Measurements from ENCODE around the gene HOXB5. TPM values are rescaled to one million over a fixed set of nuclear protein-coding genes. Genes with fewer than 3 reads are reported as not detected.

The HOXB5 gene
- total RNA-seq: 10 to 100 TPM in 6 of 8 experiments, 1 to 10 TPM in 2; 1.0 to 51.9 (median 15.8) TPM

DNA sequence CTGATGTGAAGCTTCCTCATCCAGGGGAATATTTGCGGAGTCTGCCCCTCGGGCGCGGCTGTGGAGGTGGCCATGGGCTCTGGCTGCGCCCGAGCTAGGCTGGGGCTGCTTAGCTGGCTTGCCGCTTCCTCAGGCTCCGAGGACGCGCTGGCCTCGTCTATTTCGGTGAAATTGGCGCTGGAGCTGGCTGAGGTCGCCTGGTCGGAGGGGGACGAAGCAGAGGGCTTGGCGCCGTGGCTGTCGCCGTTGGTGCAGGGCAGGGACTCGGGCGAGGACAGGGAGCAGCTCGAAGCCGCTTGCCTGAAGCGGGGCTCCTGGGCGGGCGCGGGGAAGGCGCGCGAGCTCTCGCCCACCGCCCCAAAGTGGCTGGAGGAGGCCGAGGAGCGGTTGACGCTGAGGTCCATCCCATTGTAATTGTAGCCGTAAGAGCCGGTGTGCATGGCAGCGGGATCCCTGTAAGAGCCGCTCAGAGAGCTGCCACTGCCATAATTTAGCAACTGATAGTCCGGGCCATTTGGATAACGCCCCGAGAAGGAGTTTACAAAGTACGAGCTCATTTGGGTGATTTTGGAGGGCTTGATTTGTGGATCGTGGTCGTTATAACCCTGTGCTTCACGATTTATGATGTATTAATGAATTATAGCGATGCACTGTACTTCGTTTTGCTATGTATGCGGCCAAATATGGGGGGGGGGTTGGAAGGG is at the start of gene HOXB5:
Gene HOXB5, minus strand, starts transcription at position 654 of the 704 bp plus-strand sequence. Its CDS starts 97 bp downstream, at position 557.
- in situ Hi-C loops (cut with MboI; ENCODE audit: low pct_unique_long_range_greater_than_20kb in 2 of 9, low sequenced_read_pairs in 9 of 9, unreplicated experiment in 9 of 9): loop anchor here in 2 of 9 experiments (10.0 kb wide), 1 partner anchor 258 kb away; no protein-coding TSS in a partner anchor
- H3K4me3 ChIP-seq: peak within 1 kb of the TSS; percentile 62 to 91 (median 83)
- peak in 7 of 8 experiments; percentile 0 to 12 (median 7) for ATAC-seq (replicated peaks in 6 of 8)

DNA sequence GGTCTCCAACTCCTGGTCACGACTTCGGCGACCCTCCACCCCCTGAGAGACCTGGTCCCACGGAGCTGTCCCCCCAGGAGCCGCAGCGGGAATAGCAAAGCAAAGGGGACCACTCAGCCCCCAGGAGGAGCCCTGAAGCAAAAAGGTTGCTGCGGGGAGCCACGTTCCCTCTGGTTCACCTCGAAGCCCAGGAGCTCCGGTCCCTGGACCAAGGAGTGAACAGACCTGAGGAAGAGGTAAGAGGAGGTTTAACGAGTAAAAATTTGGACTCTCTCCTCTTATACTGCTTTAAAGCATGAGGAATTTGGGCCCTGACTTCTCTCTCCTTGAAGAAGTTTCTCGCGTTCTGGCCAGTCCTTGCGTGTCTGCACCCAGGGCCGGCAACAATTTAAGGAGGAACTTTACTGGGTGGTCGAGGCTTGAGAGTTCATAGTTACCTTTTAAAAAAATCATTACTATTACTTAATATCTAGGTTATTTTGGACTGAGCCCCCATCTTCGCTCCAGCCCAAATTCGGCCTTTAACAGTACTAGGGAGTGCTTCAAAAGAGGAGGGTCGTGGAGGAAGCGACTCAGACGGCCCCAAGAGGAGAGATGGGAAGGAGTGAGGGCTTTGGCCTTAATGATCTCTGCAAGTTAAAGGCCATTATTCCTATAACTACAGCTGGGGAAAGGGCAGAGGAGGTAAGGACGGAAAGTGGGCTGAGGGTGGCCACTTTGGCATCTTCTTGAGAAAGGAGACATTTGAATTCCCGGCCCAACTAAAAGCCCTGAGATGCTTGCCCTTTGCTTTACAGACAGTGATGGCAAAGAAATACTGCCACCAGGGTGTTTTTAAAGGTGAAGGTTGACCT is 49.5 kb upstream of the HOXB5 start:
- ATAC-seq (replicated peaks in 6 of 8): no peak
- in situ Hi-C loops (cut with MboI; ENCODE audit: low pct_unique_long_range_greater_than_20kb in 2 of 9, low sequenced_read_pairs in 9 of 9, unreplicated experiment in 9 of 9): loop anchor here in 1 of 9 experiments (25.0 kb wide), 1 partner anchor 94 kb away; the partner anchor contains the start of gene HOXB13
- WGBS, 10 experiments: 13 to 80% (median 36%) methylated on average over 1 to 16 of the region's 23 CpGs

More for the DNA sequence above, at the start of gene HOXB5:
- peaks cover 8 to 50% of the 10 kb centered on the region in 2 donors for H3K4me1 ChIP-seq (replicated peaks in 1 of 2)
- 0 to 20% (median 1%) methylated on average over 1 to 26 of the region's 50 CpGs; no CpG with 5 or more reads in 2 of the 10 experiments for WGBS, 10 experiments
- peak within 1 kb of the TSS; percentile 90 to 96 for H3K27ac ChIP-seq

GRCh38 chr17:48642059-48642842 is 48.7 kb upstream of the HOXB5 start:
- H3K4me3 ChIP-seq: no peak overlapping the region
- in situ Hi-C loops (cut with MboI; ENCODE audit: low pct_unique_long_range_greater_than_20kb in 2 of 9, low sequenced_read_pairs in 9 of 9, unreplicated experiment in 9 of 9): loop anchor here in 1 of 9 experiments (25.0 kb wide), 1 partner anchor 95 kb away; the partner anchor contains the start of gene HOXB13
- H3K27ac ChIP-seq: no peak overlapping the region
- peak in 1 of 8 experiments; percentile 49 for ATAC-seq (replicated peaks in 6 of 8)
- H3K4me1 ChIP-seq (replicated peaks in 1 of 2): no peaks in the 10 kb centered on the region
- WGBS, 10 experiments: 0 to 30% (median 7%) methylated on average over 1 to 11 of the region's 58 CpGs; no CpG with 5 or more reads in 4 of the 10 experiments

More for the DNA sequence above, 49.5 kb upstream of the HOXB5 start:
- Histone ChIP-seq H3K27ac (no peak overlapping the region), H3K4me1 (replicated peaks in 1 of 2) (no peaks in the 10 kb centered on the region), H3K4me3 (no peak overlapping the region)

DNA sequence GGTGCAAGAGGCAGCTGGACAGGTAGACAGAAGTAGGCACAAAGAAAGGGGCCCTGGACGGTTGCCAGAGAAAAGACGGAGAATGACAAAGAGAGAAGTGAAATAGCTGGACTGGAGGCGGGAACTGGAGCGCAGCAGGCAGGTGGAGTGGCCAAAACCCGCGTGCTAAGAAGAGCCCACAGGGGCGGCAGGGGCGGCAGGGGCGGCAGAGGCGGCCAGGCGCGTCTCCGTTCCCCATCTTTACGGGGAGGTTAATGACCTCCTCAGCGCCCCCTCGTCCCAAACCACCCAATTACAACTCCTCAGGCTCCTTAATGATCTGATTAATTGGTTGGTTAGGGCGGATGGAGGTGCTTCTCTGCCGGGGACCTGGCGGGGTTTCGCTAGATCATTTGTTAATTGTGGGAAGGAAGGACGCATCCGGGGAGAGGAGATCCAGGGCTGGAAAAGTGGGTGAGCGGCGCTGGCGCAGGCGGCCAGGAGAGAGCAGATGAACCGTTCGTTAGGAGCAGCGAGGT is 48.0 kb upstream of the HOXB5 start:
- no peak for ATAC-seq (replicated peaks in 6 of 8)

DNA sequence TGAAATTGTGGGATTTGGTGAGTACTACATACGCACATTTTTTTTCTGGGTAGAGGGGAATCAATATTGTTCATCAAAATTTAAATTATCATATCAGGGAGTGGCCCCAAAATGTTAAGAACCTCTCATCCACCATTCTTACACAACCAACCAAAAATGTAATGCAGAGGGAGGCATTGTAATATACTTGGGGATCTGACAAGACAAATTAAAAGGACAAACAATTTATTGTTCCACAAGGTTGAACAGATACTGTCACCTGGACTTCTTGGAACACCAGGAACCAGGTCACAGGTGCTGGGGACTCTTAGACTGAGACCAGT is 47.2 kb upstream of the HOXB5 start:
- in situ Hi-C loops (cut with MboI; ENCODE audit: low pct_unique_long_range_greater_than_20kb in 2 of 9, low sequenced_read_pairs in 9 of 9, unreplicated experiment in 9 of 9): loop anchor here in 1 of 9 experiments (25.0 kb wide), 1 partner anchor 96 kb away; the partner anchor contains the start of gene HOXB13
- peaks cover 2 to 3% of the 10 kb centered on the region in 2 donors for H3K4me1 ChIP-seq (replicated peaks in 1 of 2)
- 33 to 57% (median 45%) methylated on average over 1 of the region's 1 CpG; no CpG with 5 or more reads in 6 of the 10 experiments for WGBS, 10 experiments
- H3K4me3 ChIP-seq: no peak overlapping the region
- no peak for ATAC-seq (replicated peaks in 6 of 8)
- H3K27ac ChIP-seq: no peak overlapping the region

More for the DNA sequence above, 48.0 kb upstream of the HOXB5 start:
- Histone ChIP-seq H3K4me1 (replicated peaks in 1 of 2) (no peaks in the 10 kb centered on the region), H3K27ac (no peak overlapping the region), H3K4me3 (no peak overlapping the region)
- 0 to 60% (median 7%) methylated on average over 1 to 12 of the region's 29 CpGs; no CpG with 5 or more reads in 1 of the 10 experiments for WGBS, 10 experiments
- in situ Hi-C loops (cut with MboI; ENCODE audit: low pct_unique_long_range_greater_than_20kb in 2 of 9, low sequenced_read_pairs in 9 of 9, unreplicated experiment in 9 of 9): loop anchor here in 1 of 9 experiments (25.0 kb wide), 1 partner anchor 96 kb away; the partner anchor contains the start of gene HOXB13

- peaks cover 2 to 3% of the 10 kb centered on the region in 2 donors for H3K4me1 ChIP-seq (replicated peaks in 1 of 2)
- H3K27ac ChIP-seq: no peak overlapping the region
- ATAC-seq (replicated peaks in 6 of 8): no peak
- H3K4me3 ChIP-seq: no peak overlapping the region
- in situ Hi-C loops (cut with MboI; ENCODE audit: low pct_unique_long_range_greater_than_20kb in 2 of 9, low sequenced_read_pairs in 9 of 9, unreplicated experiment in 9 of 9): loop anchor here in 1 of 9 experiments (25.0 kb wide), 1 partner anchor 97 kb away; the partner anchor contains the start of gene HOXB13
- WGBS, 10 experiments: 0 to 100% (median 24%) methylated on average over 1 to 5 of the region's 6 CpGs; no CpG with 5 or more reads in 1 of the 10 experiments
Measured at GRCh38 chr17:48639982-48640857, 46.6 kb upstream of the HOXB5 start.

- Histone ChIP-seq H3K4me1 (replicated peaks in 1 of 2) (peaks cover 2 to 3% of the 10 kb centered on the region in 2 donors), H3K4me3 (no peak overlapping the region), H3K27ac (no peak overlapping the region)
- 0 to 45% (median 16%) methylated on average over 1 to 5 of the region's 5 CpGs; no CpG with 5 or more reads in 3 of the 10 experiments for WGBS, 10 experiments
- no peak for ATAC-seq (replicated peaks in 6 of 8)
- in situ Hi-C loops (cut with MboI; ENCODE audit: low pct_unique_long_range_greater_than_20kb in 2 of 9, low sequenced_read_pairs in 9 of 9, unreplicated experiment in 9 of 9): loop anchor here in 1 of 9 experiments (25.0 kb wide), 1 partner anchor 98 kb away; the partner anchor contains the start of gene HOXB13
Measured at GRCh38 chr17:48639136-48639535, 45.6 kb upstream of the HOXB5 start.

DNA sequence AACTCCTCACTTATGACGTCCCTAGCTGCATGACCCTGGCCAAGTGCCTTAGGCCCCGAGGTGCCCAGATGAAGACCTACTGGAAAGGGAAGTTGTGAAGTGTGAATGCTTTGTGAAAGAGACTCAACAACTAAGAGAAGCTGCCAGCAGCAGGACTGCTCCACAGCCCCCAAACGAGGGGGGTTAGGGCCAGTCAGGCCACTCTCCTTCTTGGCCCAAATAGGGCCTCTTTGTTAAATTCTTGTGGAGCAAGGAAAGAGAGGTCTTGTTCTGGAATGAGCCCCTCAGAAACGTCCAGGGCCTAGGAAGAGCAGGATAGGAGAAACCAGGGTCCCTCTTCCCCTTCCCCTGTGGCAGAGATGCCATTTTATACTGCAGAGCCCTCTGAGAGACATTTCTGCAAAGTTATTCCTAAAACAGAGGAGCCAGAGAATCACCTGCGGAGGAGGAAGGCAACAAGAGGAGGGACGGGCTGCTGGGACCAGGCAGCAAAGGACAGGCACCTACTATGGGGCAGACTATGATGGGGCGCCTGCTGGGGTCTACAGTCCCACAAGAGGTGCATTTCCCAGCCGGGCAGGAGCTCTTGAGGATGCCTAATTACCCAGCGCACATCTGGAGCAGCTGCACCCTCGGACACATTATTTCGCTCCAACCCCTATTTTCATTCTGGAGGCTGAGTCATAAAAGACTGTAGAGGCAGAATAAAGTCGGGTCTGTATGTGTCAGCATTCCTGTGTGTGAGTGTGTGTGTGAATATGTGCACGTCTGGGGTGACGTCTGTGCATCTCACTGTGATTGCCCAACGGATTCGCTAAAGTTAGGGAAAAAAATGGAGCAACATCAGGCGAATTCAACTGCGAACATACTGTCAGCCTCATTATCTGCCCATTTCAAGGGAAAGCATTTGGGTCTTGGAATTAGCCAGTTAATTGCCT is 44.0 kb upstream of the HOXB5 start:
- 0 to 66% (median 29%) methylated on average over 2 to 16 of the region's 18 CpGs; no CpG with 5 or more reads in 1 of the 10 experiments for WGBS, 10 experiments
- Histone ChIP-seq H3K4me1 (replicated peaks in 1 of 2) (peaks cover 2 to 3% of the 10 kb centered on the region in 2 donors), H3K27ac (no peak overlapping the region), H3K4me3 (no peak overlapping the region)
- in situ Hi-C loops (cut with MboI; ENCODE audit: low pct_unique_long_range_greater_than_20kb in 2 of 9, low sequenced_read_pairs in 9 of 9, unreplicated experiment in 9 of 9): loop anchor here in 1 of 9 experiments (25.0 kb wide), 1 partner anchor 100 kb away; the partner anchor contains the start of gene HOXB13
- peak in 2 of 8 experiments; percentile 88 to 92 for ATAC-seq (replicated peaks in 6 of 8)

- in situ Hi-C loops (cut with MboI; ENCODE audit: low pct_unique_long_range_greater_than_20kb in 2 of 9, low sequenced_read_pairs in 9 of 9, unreplicated experiment in 9 of 9): loop anchor here in 1 of 9 experiments (25.0 kb wide), 1 partner anchor 101 kb away; the partner anchor contains the start of gene HOXB13
- ATAC-seq (replicated peaks in 6 of 8): peak; percentile 77 to 99 (median 98)
- WGBS, 10 experiments: 0 to 35% (median 8%) methylated on average over 1 to 15 of the region's 39 CpGs; no CpG with 5 or more reads in 1 of the 10 experiments
Measured at GRCh38 chr17:48636177-48637018, 42.8 kb upstream of the HOXB5 start.

More at GRCh38 chr17:48636177-48637018, 42.8 kb upstream of the HOXB5 start:
- H3K4me3 ChIP-seq: peak overlapping the region in 2 of 5 donors; percentile 1 to 16
- peaks cover 2 to 3% of the 10 kb centered on the region in 2 donors for H3K4me1 ChIP-seq (replicated peaks in 1 of 2)
- no peak overlapping the region for H3K27ac ChIP-seq
